Mesodermal cell (in vitro differentiated cells): ENCODE data around the gene TRIM28.
A peak's percentile ranks its signal among the peaks of the same experiment; 100 is the strongest.

Experiments used
- H3K27ac ChIP-seq: 2 replicates; pipeline ENCODE4 v1.7.0; 2013; ENCODE audit warnings: mild to moderate bottlenecking, low read depth, low read length, moderate library complexity; ENCODE audit not compliant: severe bottlenecking
- H3K36me3 ChIP-seq: 2 replicates; pipeline ENCODE4 v1.7.1; 2013; ENCODE audit warnings: mild to moderate bottlenecking, low read length, moderate library complexity; ENCODE audit not compliant: control insufficient read depth, insufficient read depth
- H3K4me1 ChIP-seq: one replicate; pipeline ENCODE4 v1.7.1; 2013; ENCODE audit warnings: mild to moderate bottlenecking, low read length; ENCODE audit not compliant: insufficient read depth, control insufficient read depth, poor library complexity, severe bottlenecking
- H3K4me3 ChIP-seq: 2 replicates; pipeline ENCODE4 v1.7.0; 2013; ENCODE audit warnings: low read length, control low read depth, mild to moderate bottlenecking; ENCODE audit not compliant: insufficient read depth, poor library complexity, severe bottlenecking; ENCODE audit errors: extremely low read depth
- H3K9me3 ChIP-seq: 2 replicates; pipeline ENCODE4 v1.7.1; 2013; ENCODE audit warnings: mild to moderate bottlenecking, low read length, moderate library complexity; ENCODE audit not compliant: control insufficient read depth
- WGBS, 2 experiments: methylation state at CpG; one replicate each; pipeline ENCODE4 v1.1.5; 2013; ENCODE audit warnings: missing lambda C conversion rate in 2 of 2; ENCODE audit not compliant: insufficient coverage in 2 of 2; 5-methylcytosine and 5-hydroxymethylcytosine counted together

Gene TRIM28

GRCh38 chr19:58544591-58545285 lies 874 bp downstream of the TRIM28 start:
- WGBS, 2 experiments: 0 to 1% methylated on average over 74 to 80 of the region's 92 CpGs
- peaks cover 11% of the 10 kb centered on the region for H3K4me1 ChIP-seq
- H3K4me3 ChIP-seq: peak overlapping the region; percentile 76
- peak overlapping the region; percentile 99 for H3K27ac ChIP-seq
- no peaks in the 10 kb centered on the region for H3K9me3 ChIP-seq
- H3K36me3 ChIP-seq: peaks cover 47% of the 10 kb centered on the region

GRCh38 chr19:58545286-58546018 lies 1.6 kb downstream of the TRIM28 start:
- Histone ChIP-seq H3K9me3 (no peaks in the 10 kb centered on the region), H3K4me3 (peak overlapping the region; percentile 76), H3K36me3 (peaks cover 54% of the 10 kb centered on the region), H3K4me1 (peaks cover 11% of the 10 kb centered on the region), H3K27ac (no peak overlapping the region)
- WGBS, 2 experiments: 9 to 11% methylated on average over 18 to 21 of the region's 21 CpGs

GRCh38 chr19:58546019-58546530 lies 2.2 kb downstream of the TRIM28 start:
- Histone ChIP-seq H3K9me3 (no peaks in the 10 kb centered on the region), H3K4me3 (peak overlapping the region; percentile 76), H3K4me1 (peaks cover 11% of the 10 kb centered on the region), H3K27ac (no peak overlapping the region), H3K36me3 (peaks cover 60% of the 10 kb centered on the region)
- WGBS, 2 experiments: 18 to 31% methylated on average over 1 of the region's 1 CpG

GRCh38 chr19:58547323-58548312 lies 3.8 kb downstream of the TRIM28 start:
- 96 to 99% methylated on average over 12 to 18 of the region's 18 CpGs for WGBS, 2 experiments
- Histone ChIP-seq H3K36me3 (peaks cover 75% of the 10 kb centered on the region), H3K4me3 (no peak overlapping the region), H3K4me1 (peaks cover 11% of the 10 kb centered on the region), H3K27ac (no peak overlapping the region), H3K9me3 (no peaks in the 10 kb centered on the region)

GRCh38 chr19:58548859-58549663 lies 5.2 kb downstream of the TRIM28 start:
- Histone ChIP-seq H3K27ac (no peak overlapping the region), H3K4me3 (no peak overlapping the region), H3K9me3 (no peaks in the 10 kb centered on the region), H3K4me1 (peaks cover 17% of the 10 kb centered on the region), H3K36me3 (peaks cover 85% of the 10 kb centered on the region)
- WGBS, 2 experiments: 98 to 99% methylated on average over 18 to 20 of the region's 20 CpGs

GRCh38 chr19:58549664-58550361 lies 5.9 kb downstream of the TRIM28 start:
- no peak overlapping the region for H3K27ac ChIP-seq
- WGBS, 2 experiments: 95 to 98% methylated on average over 6 to 7 of the region's 11 CpGs
- no peak overlapping the region for H3K4me3 ChIP-seq
- H3K36me3 ChIP-seq: peaks cover 85% of the 10 kb centered on the region
- H3K9me3 ChIP-seq: no peaks in the 10 kb centered on the region
- H3K4me1 ChIP-seq: peaks cover 17% of the 10 kb centered on the region

GRCh38 chr19:58550362-58551122 lies 6.7 kb downstream of the TRIM28 start:
- WGBS, 2 experiments: 98% methylated on average over 11 of the region's 13 CpGs

GRCh38 chr19:58551123-58551497 lies 7.2 kb downstream of the TRIM28 start:
- WGBS, 2 experiments: 100% methylated on average over 1 of the region's 1 CpG; no CpG with 5 or more reads in 1 of the 2 experiments
- peaks cover 23% of the 10 kb centered on the region for H3K4me1 ChIP-seq
- H3K27ac ChIP-seq: no peak overlapping the region
- H3K9me3 ChIP-seq: no peaks in the 10 kb centered on the region
- no peak overlapping the region for H3K4me3 ChIP-seq
- H3K36me3 ChIP-seq: peaks cover 85% of the 10 kb centered on the region

More at GRCh38 chr19:58550362-58551122, 6.7 kb downstream of the TRIM28 start:
- Histone ChIP-seq H3K27ac (no peak overlapping the region), H3K36me3 (peaks cover 85% of the 10 kb centered on the region), H3K4me1 (peaks cover 22% of the 10 kb centered on the region), H3K9me3 (no peaks in the 10 kb centered on the region), H3K4me3 (no peak overlapping the region)
